PC-3 (cell line): Measurements from ENCODE around the gene FUT6. TPM values are rescaled to one million over a fixed set of nuclear protein-coding genes. Genes with fewer than 3 reads are reported as not detected.
A peak's percentile ranks its signal among the peaks of the same experiment; 100 is the strongest.

Experiments
- ATAC-seq: fragments of 200-7000 bp; cut with Tn5 transposase; 2 replicates; pipeline ENCODE4 v1.9.1; 2020; ENCODE audit warnings: mild to moderate bottlenecking, moderate library complexity
- BruUV-seq: library from RNA; stranded (reverse); fragments of 400-500 nt; replicated peaks from 2 replicates; lab custom pipeline; 2021; lab: Mats Ljungman, UMichigan
- CTCF ChIA-PET: fragments of 300-600 bp; sonication (Branson Sonifier 250); formaldehyde crosslinking; loops from one replicate; lab custom pipeline; 2022; ENCODE audit warnings: antibody characterized with exemption; lab: Charles Lee
- POLR2A ChIA-PET: fragments of 300-600 bp; sonication (Branson Sonifier 250); formaldehyde crosslinking; loops from one replicate; lab custom pipeline; 2022; ENCODE audit warnings: antibody characterized with exemption; ENCODE audit not compliant: unreplicated experiment; lab: Charles Lee
- DNase-seq: peaks from one replicate; pipeline ENCODE4 v3.0.0-alpha.2; 2015
- H2AFZ ChIP-seq: fragments of 300-600 bp; sonication (generic); 2 replicates; pipeline ENCODE4 v1.6.0; 2016; ENCODE audit warnings: antibody characterized with exemption, low read length
- H3F3A ChIP-seq: fragments of 300-600 bp; sonication (generic); one replicate; pipeline ENCODE4 v1.6.0; 2017; ENCODE audit warnings: antibody characterized with exemption, low read length, control low read depth, mild to moderate bottlenecking; ENCODE audit not compliant: unreplicated experiment
- H3K27ac ChIP-seq: fragments of 300-600 bp; sonication (generic); 2 replicates; pipeline ENCODE4 v1.5.1; 2016; ENCODE audit warnings: mild to moderate bottlenecking, low read length
- H3K27me3 ChIP-seq: fragments of 300-600 bp; sonication (generic); 2 replicates; pipeline ENCODE4 v1.6.1; 2016; ENCODE audit warnings: low read length, mixed read lengths
- H3K36me3 ChIP-seq: fragments of 300-600 bp; sonication (generic); 2 replicates; pipeline ENCODE4 v1.6.1; 2016; ENCODE audit warnings: low read depth, mixed run types, low read length, mixed read lengths
- H3K4me1 ChIP-seq: fragments of 300-600 bp; sonication (generic); 2 replicates; pipeline ENCODE4 v1.5.1; 2016; ENCODE audit warnings: low read length; ENCODE audit not compliant: insufficient read depth
- H3K4me2 ChIP-seq: fragments of 300-600 bp; sonication (generic); 2 replicates; pipeline ENCODE4 v1.6.0; 2016; ENCODE audit warnings: low read length
- H3K4me3 ChIP-seq: fragments of 300-600 bp; sonication (generic); 2 replicates; pipeline ENCODE4 v1.5.1; 2016; ENCODE audit warnings: mild to moderate bottlenecking, low read length, mixed read lengths
- H3K79me2 ChIP-seq: fragments of 300-600 bp; sonication (generic); 2 replicates; pipeline ENCODE4 v1.6.1; 2017; ENCODE audit warnings: low read length, mixed read lengths
- H3K9ac ChIP-seq: fragments of 300-600 bp; sonication (generic); 2 replicates; pipeline ENCODE4 v1.6.0; 2016; ENCODE audit warnings: mild to moderate bottlenecking, low read length
- H3K9me2 ChIP-seq: fragments of 300-600 bp; sonication (generic); replicated peaks from 2 replicates; pipeline ENCODE4 v1.6.1; 2016; ENCODE audit warnings: mixed run types, low read length, mixed read lengths
- H3K9me3 ChIP-seq: fragments of 300-600 bp; sonication (generic); 2 replicates; pipeline ENCODE4 v1.6.1; 2016; ENCODE audit warnings: low read length, mixed read lengths
- H4K20me1 ChIP-seq: fragments of 300-600 bp; sonication (generic); 2 replicates; pipeline ENCODE4 v1.6.1; 2016; ENCODE audit warnings: low read length, mixed read lengths
- CTCF ChIP-seq: fragments of 300-600 bp; sonication (generic); conservative IDR thresholded peaks from 2 replicates; pipeline ENCODE4 v1.5.1; 2017; ENCODE audit warnings: antibody characterized with exemption, low read depth, mild to moderate bottlenecking, low read length
- EZH2 ChIP-seq: fragments of 300-600 bp; sonication (generic); IDR thresholded peaks from one replicate; pipeline ENCODE4 v1.6.1; 2017; ENCODE audit warnings: antibody characterized with exemption, mild to moderate bottlenecking, low read length; ENCODE audit not compliant: unreplicated experiment
- EZH2phosphoT487 ChIP-seq: fragments of 300-600 bp; sonication (generic); IDR thresholded peaks from 2 replicates; pipeline ENCODE4 v1.6.1; 2018; ENCODE audit warnings: mild to moderate bottlenecking, antibody characterized with exemption, low read length, borderline replicate concordance
- intact Hi-C: fragments of 100-400 bp; cut with micrococcal nuclease; formaldehyde crosslinking; loops from 2 replicates; pipeline ENCODE4 v1.9.0; 2023
- total RNA-seq: library from RNA; depleted of rRNA; stranded (reverse); fragments of >200 nt; gene quantifications from 2 replicates; pipeline ENCODE4 v1.2.3, GENCODE V29; 2014

The FUT6 gene
- total RNA-seq, 1 experiment from 2014 or later = 0.69 TPM

- Histone ChIP-seq H3K27ac (no peak overlapping the region), H3K9me2 (no peaks in the 10 kb centered on the region), H3K4me1 (peaks cover 14% of the 10 kb centered on the region; the same call in 1 of the 2 replicates), H4K20me1 (no peaks in the 10 kb centered on the region), H3K79me2 (no peaks in the 10 kb centered on the region), H3K4me2 (peak overlapping the region; percentile 51; the same call in 1 of the 2 replicates), H3F3A (no peaks in the 10 kb centered on the region), H3K36me3 (no peaks in the 10 kb centered on the region), H3K9ac (no peak overlapping the region), H3K9me3 (no peaks in the 10 kb centered on the region), H3K4me3 (peak overlapping the region; percentile 35; the same call in 1 of the 2 replicates), H2AFZ (no peak overlapping the region), H3K27me3 (no peaks in the 10 kb centered on the region)
- ChIA-PET POLR2A (interaction anchor here (0.6 kb wide), 1 partner anchor 87 kb away, joined by 4 read pairs; the partner anchor contains the start of gene CAPS), CTCF (interaction anchor here (1.9 kb wide), 1 partner anchor 23 kb away, joined by 11 read pairs; no protein-coding TSS in a partner anchor)
- ATAC-seq = peak; percentile 30
- peak; percentile 81 for DNase-seq
- intact Hi-C loops = no loop called here
- TF ChIP-seq CTCF (peak; percentile 58), EZH2phosphoT487 (no peak), EZH2 (no peak)
- BruUV-seq = TSS peak; percentile 57
These were observed 12.8 kb downstream of the FUT6 start for GRCh38 chr19:5826531-5827341.

GRCh38 chr19:5825178-5825577 is 14.3 kb downstream of the FUT6 start:
- DNase-seq (no peak), ATAC-seq (no peak)
- H3K79me2 ChIP-seq = no peaks in the 10 kb centered on the region
- H2AFZ ChIP-seq = no peak overlapping the region
- H3K27me3 ChIP-seq = no peaks in the 10 kb centered on the region
- no peak overlapping the region for H3K9ac ChIP-seq
- H3K27ac ChIP-seq = no peak overlapping the region
- no peaks in the 10 kb centered on the region for H4K20me1 ChIP-seq
- intact Hi-C loops = no loop called here
- H3K36me3 ChIP-seq = no peaks in the 10 kb centered on the region
- ChIA-PET CTCF (no interaction called here), POLR2A (no interaction called here)
- no peaks in the 10 kb centered on the region for H3K9me3 ChIP-seq
- H3K4me1 ChIP-seq = peaks cover 14% of the 10 kb centered on the region; the same call in 1 of the 2 replicates
- no peaks in the 10 kb centered on the region for H3K9me2 ChIP-seq
- no peak overlapping the region for H3K4me3 ChIP-seq
- no peak overlapping the region for H3K4me2 ChIP-seq
- TF ChIP-seq EZH2phosphoT487 (no peak), EZH2 (no peak), CTCF (no peak)
- no peaks in the 10 kb centered on the region for H3F3A ChIP-seq
- BruUV-seq = no TSS peak

- H3K9ac ChIP-seq = no peak overlapping the region
- H3K27ac ChIP-seq = no peak overlapping the region
- H3K36me3 ChIP-seq = no peaks in the 10 kb centered on the region
- H3K27me3 ChIP-seq = no peaks in the 10 kb centered on the region
- ATAC-seq (no peak), DNase-seq (no peak)
- peaks cover 14% of the 10 kb centered on the region; the same call in 1 of the 2 replicates for H3K4me1 ChIP-seq
- no peak overlapping the region for H3K4me2 ChIP-seq
- H3K79me2 ChIP-seq = no peaks in the 10 kb centered on the region
- no peaks in the 10 kb centered on the region for H3K9me2 ChIP-seq
- H2AFZ ChIP-seq = no peak overlapping the region
- BruUV-seq = no TSS peak
- CTCF ChIA-PET = no interaction called here
- intact Hi-C loops = loop anchor here (5.0 kb wide), 1 partner anchor 68 kb away; no protein-coding TSS in a partner anchor
- TF ChIP-seq EZH2phosphoT487 = no peak
- POLR2A ChIA-PET = no interaction called here
- H4K20me1 ChIP-seq = no peaks in the 10 kb centered on the region
- no peaks in the 10 kb centered on the region for H3K9me3 ChIP-seq
- no peaks in the 10 kb centered on the region for H3F3A ChIP-seq
- H3K4me3 ChIP-seq = no peak overlapping the region
These were observed 14.8 kb downstream of the FUT6 start for GRCh38 chr19:5824751-5825150.
